ENCODE data around the gene PRELID1.

- TF ChIP-seq POLR2A (IDR thresholded peaks at IDR 0.05) (no peak), CTCF (IDR thresholded peaks at IDR 0.05) (no peak)
Measured at GRCh38 chr5:177332896-177333260, 29.3 kb downstream of the PRELID1 start.

Measured in sigmoid colon (tissue), 3 donors.